ENCODE results near the gene HOXD13. TPM values are rescaled to one million over a fixed set of nuclear protein-coding genes. Genes with fewer than 3 reads are reported as not detected.

The HOXD13 gene
- total and polyA plus RNA-seq, 2 experiments from 2014 or later: not detected

DNA sequence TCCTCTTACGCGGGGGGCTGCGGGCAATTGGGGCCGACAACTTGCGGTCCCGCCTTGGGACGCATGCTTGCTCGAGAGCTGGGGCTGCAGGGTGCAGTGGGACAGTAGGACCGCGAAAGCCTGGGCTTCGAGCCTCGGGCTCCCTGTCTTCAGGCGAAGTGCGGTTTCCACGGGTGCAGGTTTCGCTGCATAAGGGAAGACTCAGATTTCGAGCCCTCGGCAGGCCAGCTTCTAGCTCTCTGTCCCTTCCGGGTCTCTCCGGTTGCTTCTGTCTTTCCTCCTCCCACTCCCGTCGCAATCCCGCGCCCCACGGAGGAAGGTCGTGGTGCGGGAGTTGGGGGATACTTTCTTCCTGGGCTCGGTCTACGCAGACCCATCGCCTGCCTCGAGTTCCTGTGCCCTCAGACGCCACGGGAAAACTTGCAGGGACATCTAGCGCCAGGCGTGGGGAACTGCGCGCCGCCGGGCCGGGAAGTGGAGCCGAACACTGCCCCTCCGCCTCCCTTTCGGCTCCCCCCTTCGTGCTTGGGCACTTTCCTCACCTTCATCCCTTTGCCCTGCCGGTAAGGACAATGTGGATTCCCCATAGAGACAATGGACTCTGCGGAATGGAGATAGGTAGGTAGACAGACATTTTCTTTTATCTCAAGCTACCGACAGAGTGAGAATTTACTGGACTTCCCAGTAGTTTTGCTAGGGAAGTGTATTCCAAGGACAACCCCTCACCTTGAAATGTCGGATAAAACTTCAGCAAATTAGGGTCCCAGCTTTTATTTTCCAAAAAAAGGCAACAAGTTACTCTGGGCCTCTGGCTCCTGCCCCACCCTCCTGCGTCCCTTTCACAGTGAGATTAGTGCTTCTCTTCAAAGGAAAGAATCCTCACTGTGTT lies 4.2 kb upstream of the HOXD13 start (continued):
- TF ChIP-seq, protein P1, sequence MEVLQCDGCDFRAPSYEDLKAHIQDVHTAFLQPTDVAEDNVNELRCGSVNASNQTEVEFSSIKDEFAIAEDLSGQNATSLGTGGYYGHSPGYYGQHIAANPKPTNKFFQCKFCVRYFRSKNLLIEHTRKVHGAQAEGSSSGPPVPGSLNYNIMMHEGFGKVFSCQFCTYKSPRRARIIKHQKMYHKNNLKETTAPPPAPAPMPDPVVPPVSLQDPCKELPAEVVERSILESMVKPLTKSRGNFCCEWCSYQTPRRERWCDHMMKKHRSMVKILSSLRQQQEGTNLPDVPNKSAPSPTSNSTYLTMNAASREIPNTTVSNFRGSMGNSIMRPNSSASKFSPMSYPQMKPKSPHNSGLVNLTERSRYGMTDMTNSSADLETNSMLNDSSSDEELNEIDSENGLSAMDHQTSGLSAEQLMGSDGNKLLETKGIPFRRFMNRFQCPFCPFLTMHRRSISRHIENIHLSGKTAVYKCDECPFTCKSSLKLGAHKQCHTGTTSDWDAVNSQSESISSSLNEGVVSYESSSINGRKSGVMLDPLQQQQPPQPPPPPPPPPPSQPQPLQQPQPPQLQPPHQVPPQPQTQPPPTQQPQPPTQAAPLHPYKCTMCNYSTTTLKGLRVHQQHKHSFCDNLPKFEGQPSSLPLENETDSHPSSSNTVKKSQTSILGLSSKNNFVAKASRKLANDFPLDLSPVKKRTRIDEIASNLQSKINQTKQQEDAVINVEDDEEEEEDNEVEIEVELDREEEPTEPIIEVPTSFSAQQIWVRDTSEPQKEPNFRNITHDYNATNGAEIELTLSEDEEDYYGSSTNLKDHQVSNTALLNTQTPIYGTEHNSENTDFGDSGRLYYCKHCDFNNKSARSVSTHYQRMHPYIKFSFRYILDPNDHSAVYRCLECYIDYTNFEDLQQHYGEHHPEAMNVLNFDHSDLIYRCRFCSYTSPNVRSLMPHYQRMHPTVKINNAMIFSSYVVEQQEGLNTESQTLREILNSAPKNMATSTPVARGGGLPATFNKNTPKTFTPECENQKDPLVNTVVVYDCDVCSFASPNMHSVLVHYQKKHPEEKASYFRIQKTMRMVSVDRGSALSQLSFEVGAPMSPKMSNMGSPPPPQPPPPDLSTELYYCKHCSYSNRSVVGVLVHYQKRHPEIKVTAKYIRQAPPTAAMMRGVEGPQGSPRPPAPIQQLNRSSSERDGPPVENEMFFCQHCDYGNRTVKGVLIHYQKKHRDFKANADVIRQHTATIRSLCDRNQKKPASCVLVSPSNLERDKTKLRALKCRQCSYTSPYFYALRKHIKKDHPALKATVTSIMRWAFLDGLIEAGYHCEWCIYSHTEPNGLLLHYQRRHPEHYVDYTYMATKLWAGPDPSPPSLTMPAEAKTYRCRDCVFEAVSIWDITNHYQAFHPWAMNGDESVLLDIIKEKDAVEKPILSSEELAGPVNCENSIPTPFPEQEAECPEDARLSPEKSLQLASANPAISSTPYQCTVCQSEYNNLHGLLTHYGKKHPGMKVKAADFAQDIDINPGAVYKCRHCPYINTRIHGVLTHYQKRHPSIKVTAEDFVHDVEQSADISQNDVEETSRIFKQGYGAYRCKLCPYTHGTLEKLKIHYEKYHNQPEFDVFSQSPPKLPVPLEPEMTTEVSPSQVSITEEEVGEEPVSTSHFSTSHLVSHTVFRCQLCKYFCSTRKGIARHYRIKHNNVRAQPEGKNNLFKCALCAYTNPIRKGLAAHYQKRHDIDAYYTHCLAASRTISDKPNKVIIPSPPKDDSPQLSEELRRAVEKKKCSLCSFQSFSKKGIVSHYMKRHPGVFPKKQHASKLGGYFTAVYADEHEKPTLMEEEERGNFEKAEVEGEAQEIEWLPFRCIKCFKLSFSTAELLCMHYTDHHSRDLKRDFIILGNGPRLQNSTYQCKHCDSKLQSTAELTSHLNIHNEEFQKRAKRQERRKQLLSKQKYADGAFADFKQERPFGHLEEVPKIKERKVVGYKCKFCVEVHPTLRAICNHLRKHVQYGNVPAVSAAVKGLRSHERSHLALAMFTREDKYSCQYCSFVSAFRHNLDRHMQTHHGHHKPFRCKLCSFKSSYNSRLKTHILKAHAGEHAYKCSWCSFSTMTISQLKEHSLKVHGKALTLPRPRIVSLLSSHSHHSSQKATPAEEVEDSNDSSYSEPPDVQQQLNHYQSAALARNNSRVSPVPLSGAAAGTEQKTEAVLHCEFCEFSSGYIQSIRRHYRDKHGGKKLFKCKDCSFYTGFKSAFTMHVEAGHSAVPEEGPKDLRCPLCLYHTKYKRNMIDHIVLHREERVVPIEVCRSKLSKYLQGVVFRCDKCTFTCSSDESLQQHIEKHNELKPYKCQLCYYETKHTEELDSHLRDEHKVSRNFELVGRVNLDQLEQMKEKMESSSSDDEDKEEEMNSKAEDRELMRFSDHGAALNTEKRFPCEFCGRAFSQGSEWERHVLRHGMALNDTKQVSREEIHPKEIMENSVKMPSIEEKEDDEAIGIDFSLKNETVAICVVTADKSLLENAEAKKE (CRISPR knock-in tag; IDR thresholded peaks at IDR 0.05): no peak
- TF ChIP-seq, protein P2, sequence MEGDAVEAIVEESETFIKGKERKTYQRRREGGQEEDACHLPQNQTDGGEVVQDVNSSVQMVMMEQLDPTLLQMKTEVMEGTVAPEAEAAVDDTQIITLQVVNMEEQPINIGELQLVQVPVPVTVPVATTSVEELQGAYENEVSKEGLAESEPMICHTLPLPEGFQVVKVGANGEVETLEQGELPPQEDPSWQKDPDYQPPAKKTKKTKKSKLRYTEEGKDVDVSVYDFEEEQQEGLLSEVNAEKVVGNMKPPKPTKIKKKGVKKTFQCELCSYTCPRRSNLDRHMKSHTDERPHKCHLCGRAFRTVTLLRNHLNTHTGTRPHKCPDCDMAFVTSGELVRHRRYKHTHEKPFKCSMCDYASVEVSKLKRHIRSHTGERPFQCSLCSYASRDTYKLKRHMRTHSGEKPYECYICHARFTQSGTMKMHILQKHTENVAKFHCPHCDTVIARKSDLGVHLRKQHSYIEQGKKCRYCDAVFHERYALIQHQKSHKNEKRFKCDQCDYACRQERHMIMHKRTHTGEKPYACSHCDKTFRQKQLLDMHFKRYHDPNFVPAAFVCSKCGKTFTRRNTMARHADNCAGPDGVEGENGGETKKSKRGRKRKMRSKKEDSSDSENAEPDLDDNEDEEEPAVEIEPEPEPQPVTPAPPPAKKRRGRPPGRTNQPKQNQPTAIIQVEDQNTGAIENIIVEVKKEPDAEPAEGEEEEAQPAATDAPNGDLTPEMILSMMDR (conservative IDR thresholded peaks at IDR 0.05; ENCODE audit: low read depth in 2 of 2): peak; percentile 59 to 66
- TF ChIP-seq EZH2 (IDR thresholded peaks at IDR 0.05; ENCODE audit: low read depth, unreplicated experiment): peak; percentile 82
- no peak for TF ChIP-seq ZNF114 (CRISPR knock-in tag; IDR thresholded peaks at IDR 0.05)
